Activated CD8-positive, alpha-beta memory T cell treated with anti-CD3 and anti-CD28 coated beads, Interleukin-2, amount 50 U/mL, for 1 hour (primary cell): Measurements from ENCODE around the gene NEUROG1.

ENCODE experiments used
- DNase-seq: peaks from one replicate; pipeline ENCODE4 v3.0.0-alpha.2; 2020; ENCODE audit errors: extremely low read depth

Gene NEUROG1

DNA sequence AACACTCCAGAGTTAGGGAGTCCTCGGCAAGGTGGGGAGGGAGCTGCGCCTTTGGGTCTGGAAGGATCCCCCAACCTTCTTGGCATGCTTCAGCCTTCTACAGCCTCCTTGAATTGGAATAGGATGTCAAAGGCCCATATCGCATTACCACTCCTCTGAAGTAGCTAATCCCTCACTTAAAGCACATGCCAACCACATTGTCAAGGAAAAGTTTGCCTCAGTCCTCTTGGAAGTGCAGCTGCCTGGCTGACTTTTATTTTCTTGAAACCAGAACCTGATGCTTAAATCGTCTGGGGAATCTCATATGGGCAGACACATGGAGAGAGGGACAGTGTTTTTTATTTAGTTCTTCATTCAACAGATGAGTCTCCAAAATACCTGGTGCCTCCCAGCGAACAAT is 28.6 kb upstream of the NEUROG1 start:
- no peak for DNase-seq

DNA sequence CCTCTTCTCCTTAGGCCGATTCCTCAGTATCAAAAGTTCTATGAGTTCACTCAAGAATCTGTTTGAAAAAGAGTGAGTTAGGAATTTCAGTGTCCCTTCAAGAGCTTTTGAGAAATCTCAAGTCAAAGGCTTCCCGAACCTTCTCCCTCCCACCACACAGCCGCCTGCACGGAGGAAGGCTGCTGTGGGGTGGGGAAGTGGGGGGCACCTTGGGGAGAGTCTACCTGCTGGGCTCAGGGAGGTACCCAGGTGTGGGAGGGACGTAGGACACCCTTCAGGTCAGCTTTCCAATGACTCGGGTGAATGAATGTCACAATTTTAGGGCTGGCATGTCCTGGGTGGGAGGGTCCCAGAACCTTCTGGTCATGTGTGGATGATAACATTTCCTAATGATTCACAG is 25.5 kb upstream of the NEUROG1 start:
- no peak for DNase-seq

DNA sequence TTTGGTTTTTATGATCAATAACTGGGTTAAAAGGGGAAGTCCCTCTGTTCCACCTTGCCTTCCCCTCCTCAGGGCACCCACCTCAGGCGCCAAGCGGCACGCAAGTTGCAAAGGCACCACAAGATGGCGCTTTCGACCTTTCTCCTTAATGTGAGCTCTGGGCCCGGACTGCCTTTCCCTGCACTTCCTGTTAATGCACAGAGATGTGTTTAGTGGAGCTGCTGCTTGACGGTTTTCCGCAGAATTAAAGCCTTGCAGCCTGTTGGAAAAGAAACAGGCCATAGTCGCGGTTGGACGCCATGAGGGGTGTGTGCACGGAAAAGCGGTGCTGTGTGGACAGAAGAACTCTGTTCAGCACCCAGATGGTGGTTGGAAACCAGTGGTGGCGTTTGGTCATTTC is 25.1 kb upstream of the NEUROG1 start:
- no peak for DNase-seq

DNA sequence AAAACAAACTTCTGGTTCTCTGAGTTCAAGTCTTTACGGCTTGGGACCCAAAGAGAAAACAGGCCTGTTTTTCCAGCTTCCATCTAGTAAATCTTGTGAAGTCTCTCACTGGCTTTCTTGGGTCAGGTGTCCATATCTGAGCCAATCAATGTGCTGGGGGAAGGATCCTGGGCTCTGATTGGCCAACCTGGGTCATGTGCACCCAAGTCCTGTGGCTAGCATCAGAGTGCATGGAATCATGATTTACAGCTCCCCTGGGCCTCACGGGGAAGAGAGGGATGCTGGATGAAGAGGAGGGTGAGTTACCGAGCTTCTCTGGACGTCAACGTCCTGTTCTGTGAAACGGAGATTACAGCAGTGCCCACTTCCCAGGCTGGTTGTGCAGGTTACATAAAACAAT is 23.6 kb upstream of the NEUROG1 start:
- DNase-seq: no peak

DNA sequence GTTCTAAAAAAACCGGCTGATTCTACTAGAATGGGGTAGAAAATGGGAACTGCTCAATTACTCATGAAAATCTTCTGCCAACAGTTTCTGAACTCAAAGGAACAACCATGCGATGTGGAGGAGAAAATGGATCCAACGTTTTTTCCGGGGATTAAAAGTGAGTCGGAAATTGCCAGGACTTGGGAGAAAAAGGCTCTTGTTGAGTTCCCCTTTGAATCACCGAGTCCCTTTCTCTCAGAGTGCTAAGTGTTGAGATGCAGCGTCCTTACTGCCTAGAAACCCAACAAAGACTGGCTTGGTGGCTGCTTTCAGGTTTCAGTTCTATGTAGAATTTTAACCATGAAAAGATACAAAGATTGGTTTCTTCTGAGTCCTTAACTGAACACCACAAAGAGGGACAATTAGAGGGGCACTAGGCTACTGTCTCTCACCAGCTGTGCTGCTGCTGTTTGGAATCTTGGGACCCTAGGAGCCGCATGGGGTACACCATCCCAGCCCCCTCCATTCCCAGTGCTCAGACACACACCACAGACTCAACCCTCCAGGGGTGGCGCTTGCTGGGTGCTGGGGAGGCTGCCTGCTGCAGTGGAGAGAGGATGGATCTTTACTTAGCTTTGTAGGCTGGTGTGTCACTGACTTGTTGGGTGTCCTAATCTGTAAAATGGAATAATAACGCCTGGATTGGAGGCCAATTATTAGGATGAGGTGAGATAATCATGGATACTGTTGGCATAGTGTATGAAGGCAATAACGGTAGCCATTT is 21.5 kb upstream of the NEUROG1 start:
- no peak for DNase-seq

DNA sequence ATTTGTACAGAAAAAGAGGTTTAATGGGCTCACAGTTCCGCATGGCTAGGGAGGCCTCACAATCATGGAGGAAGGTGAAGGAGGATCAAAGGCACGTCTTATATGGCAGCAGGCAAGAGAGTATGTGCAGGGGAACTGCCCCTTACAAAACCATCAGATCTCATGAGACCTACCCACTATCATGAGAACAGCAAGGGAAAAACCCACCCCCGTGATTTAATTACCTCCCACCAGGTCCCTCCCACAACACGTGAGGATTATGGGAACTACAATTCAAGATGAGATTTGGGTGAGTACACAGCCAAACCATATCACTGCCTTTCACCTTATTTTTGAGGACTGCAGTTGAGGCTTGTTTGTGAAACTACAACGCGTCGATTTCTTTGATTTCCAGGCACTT is 20.9 kb upstream of the NEUROG1 start:
- DNase-seq: no peak

DNA sequence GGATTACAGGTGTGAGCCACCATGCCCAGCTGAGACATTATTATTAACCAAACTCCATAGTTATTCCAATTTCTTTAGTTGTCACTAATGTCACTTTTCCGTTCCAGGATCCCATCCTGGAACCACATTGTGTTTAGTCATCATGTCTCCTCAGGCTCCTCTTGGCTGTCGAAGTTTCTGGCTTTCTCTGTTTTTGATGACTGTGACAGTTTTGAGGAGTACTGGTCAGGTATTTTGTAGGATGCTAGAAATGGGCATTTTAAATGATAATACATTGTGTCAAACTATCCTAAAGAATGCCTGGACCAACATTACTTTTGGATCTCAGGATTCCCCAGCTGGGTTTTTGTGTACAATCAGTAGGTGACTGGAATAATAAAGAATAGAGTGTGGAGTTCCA is 19.8 kb upstream of the NEUROG1 start:
- DNase-seq: no peak

DNA sequence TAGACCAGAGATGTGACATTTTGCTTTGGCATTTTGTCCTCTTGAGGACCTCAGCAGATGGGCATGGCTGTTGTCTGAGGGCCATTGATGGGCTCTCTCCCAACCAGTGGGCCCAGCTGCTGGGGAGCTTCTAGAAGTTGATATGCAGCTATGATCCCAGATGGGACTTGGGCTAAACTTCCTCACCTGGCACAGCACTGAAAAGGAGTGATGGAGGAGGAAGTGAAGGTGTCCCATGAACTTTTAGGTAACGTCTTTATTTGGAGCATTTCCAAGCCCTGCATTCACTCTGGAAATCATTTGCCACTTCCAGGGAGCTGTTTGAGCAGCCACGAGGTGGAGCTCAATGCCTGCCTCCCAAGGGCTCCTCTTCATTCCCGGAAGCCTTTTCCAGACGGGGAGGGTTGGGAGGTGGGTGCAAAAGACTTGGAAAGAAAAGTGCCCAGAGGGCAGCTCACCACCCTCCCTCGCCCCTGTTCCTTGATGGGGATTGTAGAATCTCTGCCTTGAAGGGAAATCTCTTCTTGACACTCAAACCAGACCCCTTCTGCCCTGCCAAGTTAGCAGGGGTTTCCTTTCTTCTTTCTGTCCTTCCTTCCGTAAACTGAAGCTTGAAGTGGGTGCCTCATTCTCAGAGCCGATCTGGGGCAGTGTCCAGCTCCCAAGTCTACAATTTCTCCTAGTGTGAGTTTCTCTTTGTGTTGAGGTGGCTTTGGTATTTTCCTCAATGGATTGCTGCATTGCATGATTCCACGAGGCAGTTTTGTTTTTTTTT is 18.1 kb upstream of the NEUROG1 start:
- no peak for DNase-seq

DNA sequence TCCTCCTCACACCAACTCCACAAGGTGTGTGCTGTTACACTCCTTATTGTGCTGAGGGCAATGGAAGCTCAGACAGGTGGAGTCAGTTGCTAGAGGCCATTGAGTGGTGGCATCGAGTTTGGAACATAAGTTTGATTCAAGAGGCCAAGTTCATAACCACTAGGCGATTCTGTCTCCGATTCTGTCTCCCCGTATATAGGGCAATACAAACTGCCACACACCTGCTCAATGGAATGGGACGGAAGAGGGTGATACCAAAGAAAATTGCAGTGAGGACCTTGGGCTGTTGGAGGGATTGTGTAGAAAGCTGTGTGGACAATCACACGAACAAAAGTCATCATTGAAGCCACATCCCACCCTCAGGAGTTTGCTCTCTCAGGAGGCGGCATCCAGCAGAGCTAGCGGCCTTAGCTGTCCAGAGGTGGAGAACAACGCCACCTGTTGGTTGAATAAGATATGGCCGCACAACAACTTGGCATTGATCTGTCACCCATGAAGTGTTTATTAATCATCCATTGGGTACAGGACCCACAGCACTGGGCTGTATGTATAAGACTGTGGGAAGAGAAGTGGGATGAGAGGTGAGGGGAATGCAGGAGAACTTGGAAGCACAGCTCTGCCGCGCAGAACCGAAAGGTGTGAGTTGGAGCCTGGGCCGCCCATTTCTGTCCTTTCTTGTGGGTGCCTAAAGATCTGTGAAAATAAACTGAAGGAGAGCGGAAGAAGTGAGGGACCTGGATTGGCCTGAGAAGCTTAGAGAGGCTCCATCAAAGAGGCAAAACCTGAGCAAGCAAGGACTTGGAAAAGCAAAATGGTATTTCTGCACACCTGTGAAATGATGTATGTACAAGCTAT is 16.1 kb upstream of the NEUROG1 start:
- DNase-seq: no peak

DNA sequence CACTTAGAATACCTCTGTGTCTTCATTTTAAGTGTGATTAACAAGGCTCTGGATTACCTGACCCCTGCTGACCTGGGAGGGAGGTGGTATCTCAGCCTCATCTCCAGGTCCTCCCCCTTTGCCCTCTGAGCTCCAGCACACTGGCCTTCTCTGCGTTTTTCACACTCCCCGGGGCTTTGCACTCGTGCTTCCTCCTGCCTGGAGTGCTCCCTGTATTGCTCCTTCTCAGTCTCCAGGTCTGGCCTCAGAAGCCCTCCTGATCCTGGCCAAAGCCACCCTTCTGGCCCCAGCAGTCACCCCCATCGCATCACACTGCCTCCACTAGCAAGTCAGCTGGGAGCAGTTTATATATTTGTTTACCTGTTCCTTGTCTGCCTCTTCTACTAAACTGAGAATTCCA is 13.6 kb upstream of the NEUROG1 start:
- DNase-seq: no peak

DNA sequence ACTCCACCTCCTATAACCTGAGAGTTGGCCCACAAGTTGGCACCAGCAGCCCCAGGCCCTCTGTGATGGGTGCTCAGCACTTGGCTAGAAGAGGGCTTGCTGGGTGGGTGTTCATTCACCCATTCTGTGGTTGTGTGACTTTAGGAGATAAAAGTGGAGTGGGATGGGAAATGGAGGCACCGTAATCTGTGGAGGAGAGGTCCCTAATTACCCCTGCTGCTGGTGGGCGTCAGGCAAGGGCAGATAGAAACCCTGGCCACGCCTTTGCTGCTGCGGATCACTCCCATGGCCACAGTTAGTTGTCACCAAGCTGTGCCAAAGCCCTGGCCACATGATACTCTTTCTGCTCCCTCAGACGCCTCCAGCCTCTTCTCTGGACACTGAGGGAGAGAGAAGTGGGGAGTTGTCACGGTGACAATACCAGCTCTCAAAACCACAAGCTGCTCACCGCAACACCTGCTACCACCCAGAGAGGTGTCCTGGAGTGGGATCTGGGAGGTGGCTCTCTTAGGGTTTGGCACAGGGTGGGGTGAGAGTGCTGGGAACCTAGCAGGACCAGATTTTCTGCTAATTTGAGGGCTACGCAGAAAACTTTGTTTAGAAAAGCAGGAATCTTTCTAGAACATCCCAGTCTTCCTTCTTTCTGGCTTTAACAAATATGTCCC is 12.0 kb upstream of the NEUROG1 start:
- DNase-seq: no peak

DNA sequence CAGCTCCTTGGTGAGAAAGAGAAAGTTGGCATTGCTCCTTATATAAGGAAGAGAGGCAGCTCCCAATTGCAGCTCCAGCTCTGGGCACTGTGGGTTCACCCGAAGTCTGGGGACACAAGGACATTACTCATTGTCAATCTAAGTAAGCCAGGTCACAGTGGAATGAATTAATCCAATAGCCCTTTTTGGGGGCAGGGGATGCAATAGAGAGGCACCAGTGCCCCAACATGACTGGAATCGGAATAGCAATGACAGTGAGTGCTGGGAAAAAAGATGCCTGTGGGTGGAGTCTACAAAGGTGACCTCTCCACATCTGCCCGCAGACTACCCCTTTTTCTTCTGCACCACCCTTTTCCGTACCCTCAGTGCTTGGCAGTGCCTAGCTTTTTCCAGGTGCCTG is 11.1 kb upstream of the NEUROG1 start:
- no peak for DNase-seq

DNA sequence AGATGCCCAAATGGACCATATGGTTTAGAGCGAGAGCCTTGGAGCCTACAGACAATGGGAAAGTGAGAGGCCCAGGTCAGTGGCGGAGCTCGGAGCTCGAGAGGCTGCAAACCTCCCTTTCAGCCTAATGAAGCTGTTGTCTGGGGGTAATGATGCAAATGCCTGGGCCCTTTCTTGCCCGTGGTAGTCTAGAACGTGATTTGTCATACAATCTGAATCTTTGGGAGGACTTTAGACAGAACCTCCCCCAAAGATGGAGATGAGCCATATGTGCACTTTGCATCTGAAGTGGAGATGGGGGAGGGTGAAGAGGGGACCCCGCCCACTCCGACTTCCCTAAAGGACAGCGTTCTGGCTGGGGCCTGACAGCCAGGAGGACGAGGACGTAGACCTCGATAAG is 10.3 kb upstream of the NEUROG1 start:
- no peak for DNase-seq

DNA sequence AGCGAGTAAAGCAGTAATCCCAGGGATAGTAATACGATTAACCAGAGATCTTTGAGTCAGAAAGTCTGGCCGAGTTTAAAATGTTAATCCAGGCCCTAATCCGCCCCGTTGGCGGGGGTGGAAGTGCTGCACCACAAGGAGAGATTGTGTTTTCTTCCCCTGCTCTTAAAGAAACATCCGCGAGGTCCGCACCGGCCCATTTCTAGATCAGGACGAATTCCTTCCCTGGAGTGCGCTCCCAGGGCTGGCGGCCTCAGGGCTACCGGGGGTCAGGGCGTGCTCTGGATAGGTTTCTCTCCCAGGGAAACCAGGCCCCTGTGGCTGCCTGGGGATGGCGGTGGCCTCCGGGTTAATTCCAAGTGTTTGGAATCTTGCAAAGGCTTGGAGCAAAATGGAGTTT is 9.3 kb upstream of the NEUROG1 start:
- no peak for DNase-seq

DNA sequence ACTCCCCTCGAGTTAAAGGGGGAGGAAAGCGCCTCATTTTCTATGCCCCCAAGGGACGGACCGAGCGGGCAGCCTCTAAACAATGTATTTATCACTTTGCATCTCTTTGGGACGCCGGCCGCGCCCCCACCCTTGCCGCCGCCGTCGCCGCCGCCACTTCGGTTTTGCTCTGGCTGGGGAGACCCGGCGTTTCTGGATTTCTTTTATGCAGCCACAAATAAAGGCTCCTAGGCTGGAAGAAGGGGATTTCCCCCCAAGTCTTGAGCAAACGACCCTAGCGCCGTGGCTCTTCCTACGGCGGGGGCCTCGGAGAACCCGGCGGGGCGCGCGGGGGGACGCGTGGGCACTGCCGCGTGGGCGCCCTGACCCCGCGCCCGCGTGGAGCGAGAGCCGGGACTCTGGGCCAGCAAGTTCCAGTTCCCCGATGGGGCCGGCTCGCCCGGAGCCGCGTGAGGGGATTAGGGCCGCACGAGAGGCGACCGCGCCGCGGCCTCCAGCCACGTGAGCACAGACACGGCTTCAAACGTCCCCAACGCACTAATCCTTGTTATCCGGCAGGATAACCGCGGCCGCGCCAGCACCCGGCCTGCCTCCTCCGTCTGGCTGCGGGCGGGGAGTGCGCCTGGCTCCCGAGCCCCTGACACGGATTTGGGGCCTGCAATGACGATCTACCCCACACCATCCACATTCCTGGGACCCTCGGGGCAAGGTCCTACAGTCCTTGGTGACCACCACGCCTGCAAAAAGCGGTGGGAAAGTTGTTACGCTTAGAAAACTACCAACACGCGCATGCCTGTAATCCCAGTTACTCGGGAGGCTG is 7.9 kb upstream of the NEUROG1 start:
- no peak for DNase-seq

DNA sequence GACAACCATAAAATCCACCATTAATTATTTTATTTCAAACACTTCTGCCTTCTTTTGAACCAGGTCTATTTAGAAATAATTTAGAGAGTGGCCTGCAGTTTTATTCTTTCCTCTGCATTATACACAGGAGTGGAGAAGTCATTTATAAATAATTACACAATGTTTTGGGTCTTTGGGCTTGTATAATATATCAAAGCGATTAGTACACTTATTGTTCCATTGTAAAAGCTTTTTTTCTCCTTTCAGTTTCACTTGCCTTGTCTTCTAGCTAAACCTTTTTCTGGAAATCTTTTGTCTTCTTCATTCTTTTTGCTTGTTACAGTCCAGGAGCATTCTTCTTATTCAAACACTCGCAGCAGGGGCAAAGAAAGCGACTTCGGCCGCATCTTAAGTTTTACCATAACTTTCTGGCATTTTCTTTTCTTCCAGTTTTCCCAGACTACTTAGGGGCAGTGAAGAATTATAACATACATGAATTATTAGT is 7.3 kb upstream of the NEUROG1 start:
- DNase-seq: no peak

DNA sequence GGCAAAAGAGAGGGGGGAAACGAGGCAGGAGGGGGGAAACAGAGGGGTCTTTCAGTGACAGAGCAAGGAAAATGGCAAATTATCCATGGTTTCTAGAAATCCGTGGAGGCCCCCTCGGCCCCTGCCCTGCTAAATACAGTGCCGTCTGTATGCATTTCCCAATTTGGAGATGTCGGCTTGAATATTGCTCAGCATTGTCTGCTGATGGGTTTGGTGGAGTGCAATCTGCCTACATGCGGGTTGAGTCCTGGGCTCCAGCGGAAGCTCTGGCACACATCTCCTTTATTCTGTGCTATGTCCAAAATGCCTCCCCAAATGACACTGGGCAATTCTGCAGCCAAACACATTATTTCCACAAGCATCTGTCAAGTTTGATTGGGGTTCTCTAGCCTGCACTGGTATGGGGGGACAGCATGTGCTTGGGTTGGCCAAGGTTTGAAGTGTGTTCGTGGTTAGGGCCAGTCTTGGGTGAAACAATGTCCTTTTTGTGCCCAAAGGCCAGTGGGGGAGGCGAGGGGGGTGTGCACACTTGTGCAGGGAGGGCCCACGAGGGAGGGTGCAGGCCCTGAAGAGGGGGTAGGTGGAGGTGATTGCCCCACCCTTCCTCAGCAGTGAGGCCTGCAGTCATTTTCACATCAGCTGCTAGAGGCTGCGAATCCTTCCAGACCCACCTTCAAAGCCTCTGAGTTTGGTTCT is 6.2 kb upstream of the NEUROG1 start:
- no peak for DNase-seq

DNA sequence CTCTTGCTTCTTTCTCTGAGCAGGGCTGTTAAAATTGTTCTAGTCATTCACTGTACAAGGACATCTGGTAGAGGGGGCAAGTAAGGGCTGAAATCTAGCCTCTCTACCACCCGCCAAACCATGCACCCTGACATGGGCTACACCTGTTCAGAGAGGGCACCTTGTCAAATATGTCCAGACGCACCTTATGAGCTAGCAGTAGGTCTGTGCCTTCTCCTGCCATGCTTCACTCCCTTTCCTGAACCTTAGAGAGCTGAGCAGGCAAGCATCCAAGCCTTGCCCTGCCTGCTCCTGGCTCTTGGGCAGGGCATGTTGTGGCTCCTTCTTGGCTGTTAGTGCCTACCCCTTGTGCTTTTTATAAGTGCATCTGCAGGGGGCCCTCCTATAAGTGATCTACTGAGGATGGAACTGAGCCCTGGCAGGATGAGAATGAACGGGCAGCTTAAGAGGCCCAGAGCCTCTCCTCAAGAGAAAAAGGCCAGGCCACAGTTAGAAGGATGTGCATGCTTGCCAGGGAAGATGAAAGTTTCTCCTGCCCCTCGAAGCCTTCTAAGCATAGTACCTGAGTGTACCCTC is 3.8 kb upstream of the NEUROG1 start:
- no peak for DNase-seq

DNA sequence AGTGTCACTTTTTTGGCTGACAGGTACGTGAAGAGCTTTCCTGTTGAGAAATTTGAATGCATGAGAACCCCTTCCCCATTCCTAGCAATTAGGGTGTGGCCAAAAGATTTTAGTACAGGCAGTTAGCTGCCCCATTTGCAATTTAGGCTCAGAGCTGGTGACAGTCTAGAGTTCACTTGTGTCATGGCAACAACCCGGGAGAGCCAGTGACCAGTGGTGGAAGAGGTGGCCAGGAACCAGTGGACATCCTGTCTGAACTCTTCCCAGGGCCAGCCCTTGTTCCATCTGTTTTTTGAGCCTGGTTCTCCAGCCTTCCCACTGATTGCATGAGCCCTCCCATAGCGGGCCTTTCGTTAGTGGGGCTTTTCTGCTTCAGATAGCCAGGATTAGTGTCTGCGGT is 2.5 kb upstream of the NEUROG1 start:
- DNase-seq: no peak

DNA sequence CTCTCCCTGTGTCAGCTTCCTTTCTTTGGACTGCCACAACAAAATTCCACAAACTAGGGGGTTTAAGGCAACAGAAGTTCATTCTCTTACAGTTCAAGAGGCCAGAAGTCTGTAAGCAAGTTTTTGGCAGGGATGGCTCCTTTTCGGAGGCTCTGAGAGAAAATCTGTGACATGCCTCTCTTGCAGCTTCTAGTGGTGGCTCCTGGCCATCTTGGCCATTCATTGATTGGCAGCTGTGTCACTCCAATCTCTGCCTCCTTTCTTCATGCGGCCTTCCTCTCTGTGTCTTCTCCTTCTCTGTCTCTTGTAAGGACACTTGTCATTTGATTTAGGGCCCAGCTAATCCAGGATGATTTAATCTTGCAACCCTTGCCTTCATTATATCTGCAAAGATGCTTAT is 2.0 kb upstream of the NEUROG1 start:
- DNase-seq: no peak
